LNCaP clone FGC (cell line): Measurements from ENCODE around the gene GTF2H2C_2.
"Not testable (repeated sequence)": the region's sequence is repeated elsewhere in the genome, so short reads cannot be mapped to it uniquely, and the experiment has no call there.

Experiments
- DNase-seq: peaks from one replicate; pipeline ENCODE4 v3.0.0-alpha.2; 2011; ENCODE audit warnings: low read depth
- H3K4me3 ChIP-seq: 2 replicates; pipeline ENCODE4 v1.5.1; 2011; ENCODE audit warnings: mild to moderate bottlenecking, low read depth, low read length, control low read depth
- TF ChIP-seq, protein P1 (sequence below): IDR thresholded peaks from 2 replicates; pipeline ENCODE4 v1.5.1; 2012; ENCODE audit warnings: mild to moderate bottlenecking; ENCODE audit not compliant: control insufficient read depth, insufficient read depth; ENCODE audit errors: extremely low read depth

GTF2H2C_2 gene

GRCh38 chr5:70415117-70415516 lies at the start of gene GTF2H2C_2:
TSS of gene GTF2H2C_2 (plus strand) at chr5:70415368.
- not testable (repeated sequence) for DNase-seq, H3K4me3 ChIP-seq

DNA sequence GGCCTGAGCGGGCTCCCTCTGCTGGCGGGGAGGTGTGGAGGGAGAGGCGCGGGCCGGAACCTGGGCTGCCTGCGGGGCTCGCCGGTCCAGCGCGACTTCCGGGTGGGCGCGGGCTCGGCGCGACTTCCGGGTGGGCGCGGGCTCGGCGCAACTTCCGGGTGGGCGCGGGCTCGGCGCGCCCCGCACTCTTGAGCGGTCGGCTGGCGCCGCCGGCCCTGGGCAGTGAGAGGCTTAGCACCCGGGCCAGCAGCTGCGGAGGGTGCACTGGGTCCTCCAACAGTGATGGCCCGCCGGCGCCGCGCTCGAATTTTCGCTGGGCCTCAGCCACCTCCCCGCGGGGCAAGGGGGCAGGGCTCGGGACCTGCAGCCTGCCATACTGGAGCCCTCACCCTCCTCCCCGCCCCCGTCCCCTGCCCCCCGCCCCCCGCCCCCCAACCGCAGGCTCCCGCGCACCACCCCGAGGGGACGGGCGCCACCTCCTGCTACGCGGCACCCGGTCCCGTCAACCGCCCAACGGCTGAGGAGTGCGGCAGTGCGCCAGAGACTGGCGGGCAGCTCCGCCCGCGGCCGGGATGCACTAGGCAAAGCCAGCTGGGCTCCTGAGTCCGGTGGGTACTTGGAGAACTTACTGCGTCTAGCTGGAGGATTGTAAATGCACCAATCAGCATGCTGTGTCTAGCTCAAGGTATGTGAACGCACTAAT lies 14.0 kb upstream of the GTF2H2C_2 start:
- TF ChIP-seq, protein P1, sequence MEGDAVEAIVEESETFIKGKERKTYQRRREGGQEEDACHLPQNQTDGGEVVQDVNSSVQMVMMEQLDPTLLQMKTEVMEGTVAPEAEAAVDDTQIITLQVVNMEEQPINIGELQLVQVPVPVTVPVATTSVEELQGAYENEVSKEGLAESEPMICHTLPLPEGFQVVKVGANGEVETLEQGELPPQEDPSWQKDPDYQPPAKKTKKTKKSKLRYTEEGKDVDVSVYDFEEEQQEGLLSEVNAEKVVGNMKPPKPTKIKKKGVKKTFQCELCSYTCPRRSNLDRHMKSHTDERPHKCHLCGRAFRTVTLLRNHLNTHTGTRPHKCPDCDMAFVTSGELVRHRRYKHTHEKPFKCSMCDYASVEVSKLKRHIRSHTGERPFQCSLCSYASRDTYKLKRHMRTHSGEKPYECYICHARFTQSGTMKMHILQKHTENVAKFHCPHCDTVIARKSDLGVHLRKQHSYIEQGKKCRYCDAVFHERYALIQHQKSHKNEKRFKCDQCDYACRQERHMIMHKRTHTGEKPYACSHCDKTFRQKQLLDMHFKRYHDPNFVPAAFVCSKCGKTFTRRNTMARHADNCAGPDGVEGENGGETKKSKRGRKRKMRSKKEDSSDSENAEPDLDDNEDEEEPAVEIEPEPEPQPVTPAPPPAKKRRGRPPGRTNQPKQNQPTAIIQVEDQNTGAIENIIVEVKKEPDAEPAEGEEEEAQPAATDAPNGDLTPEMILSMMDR: peak; percentile 30; the same call in 1 of the 2 replicates
- DNase-seq: not testable (repeated sequence)
- peak overlapping the region; percentile 48 for H3K4me3 ChIP-seq

- not testable (repeated sequence) for H3K4me3 ChIP-seq, DNase-seq
These were observed 6.2 kb downstream of the GTF2H2C_2 start for GRCh38 chr5:70421322-70421721.

GRCh38 chr5:70423215-70423614 lies 8.0 kb downstream of the GTF2H2C_2 start:
- not testable (repeated sequence) for DNase-seq, H3K4me3 ChIP-seq

- DNase-seq, H3K4me3 ChIP-seq: not testable (repeated sequence)
These were observed 23.4 kb downstream of the GTF2H2C_2 start for GRCh38 chr5:70438518-70438917.

DNA sequence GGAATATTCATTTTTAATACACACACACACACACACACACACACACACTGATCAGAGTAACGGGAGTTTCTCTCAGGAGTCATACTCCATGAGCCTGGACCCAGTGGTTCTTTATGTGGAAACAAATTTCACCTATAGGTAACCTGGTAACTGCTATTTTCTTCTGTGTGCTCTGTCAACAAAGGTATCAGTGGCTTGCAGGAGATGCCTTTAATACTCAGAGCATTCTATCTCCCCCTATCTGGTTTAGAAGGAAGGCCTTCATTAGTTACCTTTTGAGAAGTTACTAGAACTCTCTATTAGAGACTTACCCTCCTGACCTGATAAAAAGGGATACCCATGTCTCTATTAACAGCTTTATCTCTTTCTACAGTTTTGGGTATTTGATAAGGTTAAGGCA lies 34.4 kb downstream of the GTF2H2C_2 start:
- not testable (repeated sequence) for DNase-seq

DNA sequence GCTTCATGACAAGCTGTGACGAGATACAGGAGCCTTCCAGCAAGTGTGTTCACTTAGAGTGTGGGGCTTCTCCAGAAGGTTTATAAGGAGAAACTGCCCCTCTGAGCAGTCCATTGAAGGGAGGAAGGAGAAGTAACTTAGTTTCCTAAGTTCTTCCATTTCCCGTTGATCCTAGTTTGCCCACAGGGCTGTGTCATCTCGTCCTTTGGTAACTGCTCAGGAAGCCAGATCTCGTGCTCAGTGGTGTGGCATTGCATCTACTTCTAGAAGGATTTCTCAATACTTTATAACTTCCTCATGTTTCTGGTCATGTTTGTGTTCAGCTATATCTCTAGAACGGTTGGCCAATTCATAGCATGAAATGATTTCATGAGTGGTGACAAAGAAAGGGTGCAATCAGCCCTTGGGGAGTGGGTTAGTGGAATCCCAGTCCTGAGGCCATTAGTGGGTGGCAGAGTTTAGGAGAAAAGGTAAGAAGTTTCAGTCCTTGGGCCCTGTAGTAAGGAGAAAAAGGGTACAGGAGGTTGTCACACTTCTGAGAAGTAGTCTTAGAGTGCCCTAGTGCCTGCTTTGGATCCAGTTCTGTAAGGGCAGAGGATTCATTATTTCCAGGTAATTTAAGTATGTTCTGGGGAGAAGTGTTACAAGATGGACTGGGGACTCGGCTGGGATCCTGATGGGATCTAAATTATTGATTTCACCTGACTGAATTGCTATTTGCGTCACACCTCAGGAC lies 36.2 kb downstream of the GTF2H2C_2 start:
- not testable (repeated sequence) for DNase-seq, H3K4me3 ChIP-seq

More for the DNA sequence above, 34.4 kb downstream of the GTF2H2C_2 start:
- not testable (repeated sequence) for H3K4me3 ChIP-seq

GRCh38 chr5:70457093-70457492 lies 41.9 kb downstream of the GTF2H2C_2 start:
- not testable (repeated sequence) for H3K4me3 ChIP-seq, DNase-seq

- H3K4me3 ChIP-seq, DNase-seq: not testable (repeated sequence)
These were observed 44.0 kb downstream of the GTF2H2C_2 start for GRCh38 chr5:70459188-70459587.

DNA sequence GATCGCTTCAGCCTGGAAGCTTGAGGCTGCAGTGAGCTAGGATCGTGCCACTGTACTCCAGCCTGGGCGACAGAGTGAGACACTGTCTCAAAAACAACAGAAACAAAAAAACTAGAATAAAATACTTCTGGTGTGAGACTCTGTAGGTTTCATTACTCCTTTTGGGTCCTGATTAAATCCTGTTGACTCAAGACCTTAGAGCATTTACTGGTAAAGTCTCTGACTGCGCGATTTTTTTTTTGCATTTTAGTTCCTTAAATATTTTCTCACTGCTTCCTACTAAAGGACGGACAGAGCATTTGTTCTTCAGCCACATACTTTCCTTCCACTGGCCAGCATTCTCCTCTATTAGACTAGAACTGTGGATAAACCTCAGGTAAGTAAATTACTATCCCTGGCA lies 46.8 kb downstream of the GTF2H2C_2 start:
- not testable (repeated sequence) for DNase-seq

DNA sequence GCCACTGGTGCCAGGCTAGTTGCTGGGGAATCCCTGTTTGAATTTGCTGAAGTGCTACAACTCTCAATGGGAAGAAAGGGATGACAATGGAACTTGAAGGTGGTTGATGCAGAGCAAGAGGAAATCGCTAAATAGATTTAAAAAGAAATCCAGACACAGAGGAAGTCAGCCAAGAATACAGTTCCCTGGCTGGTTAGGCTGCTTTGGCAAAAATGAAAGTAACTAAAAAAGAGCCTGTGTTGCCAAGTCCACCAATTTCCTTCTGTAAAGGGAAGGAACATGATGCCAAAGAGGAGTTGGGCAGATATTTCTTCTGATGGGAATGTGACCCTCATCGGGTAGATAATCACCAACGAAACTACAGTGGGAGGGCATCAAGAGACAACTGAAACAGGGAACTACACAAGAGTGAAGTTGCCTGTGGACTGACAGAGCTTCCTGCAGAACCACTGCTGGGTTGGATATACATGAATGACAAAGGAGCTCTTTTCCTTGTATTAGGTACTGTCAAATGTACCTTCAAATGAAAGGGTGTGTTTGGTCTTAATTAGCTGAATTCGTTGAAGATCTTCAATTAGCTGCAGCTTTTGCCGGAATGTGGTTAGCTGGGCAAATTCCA lies 49.0 kb downstream of the GTF2H2C_2 start:
- DNase-seq, H3K4me3 ChIP-seq: not testable (repeated sequence)

More for the DNA sequence above, 46.8 kb downstream of the GTF2H2C_2 start:
- not testable (repeated sequence) for H3K4me3 ChIP-seq

GRCh38 chr5:70469926-70470509 lies 54.9 kb downstream of the GTF2H2C_2 start:
- DNase-seq, H3K4me3 ChIP-seq: not testable (repeated sequence)
